PC-9 (cell line): ENCODE data around the gene GDE1.

Experiments
- CTCF ChIP-seq: fragments of 200-600 bp; sonication (generic); conservative IDR thresholded peaks from 2 replicates; pipeline ENCODE4 v1.6.1; 2017; ENCODE audit warnings: mixed run types, antibody characterized with exemption, mild to moderate bottlenecking, moderate library complexity
- EZH2 ChIP-seq: fragments of 200-600 bp; sonication (generic); IDR thresholded peaks from 2 replicates; pipeline ENCODE4 v1.8.0; 2017; ENCODE audit warnings: antibody characterized with exemption, low read depth

GRCh38 chr16:19525385-19525723 is 3.5 kb upstream of the GDE1 start:
- TF ChIP-seq CTCF (no peak), EZH2 (no peak)
